Measurements from ENCODE around the gene HS1BP3. TPM values are rescaled to one million over a fixed set of nuclear protein-coding genes. Genes with fewer than 3 reads are reported as not detected.

HS1BP3 gene
- total RNA-seq, 1 donor: 25.9 TPM

- TF ChIP-seq, protein P1, sequence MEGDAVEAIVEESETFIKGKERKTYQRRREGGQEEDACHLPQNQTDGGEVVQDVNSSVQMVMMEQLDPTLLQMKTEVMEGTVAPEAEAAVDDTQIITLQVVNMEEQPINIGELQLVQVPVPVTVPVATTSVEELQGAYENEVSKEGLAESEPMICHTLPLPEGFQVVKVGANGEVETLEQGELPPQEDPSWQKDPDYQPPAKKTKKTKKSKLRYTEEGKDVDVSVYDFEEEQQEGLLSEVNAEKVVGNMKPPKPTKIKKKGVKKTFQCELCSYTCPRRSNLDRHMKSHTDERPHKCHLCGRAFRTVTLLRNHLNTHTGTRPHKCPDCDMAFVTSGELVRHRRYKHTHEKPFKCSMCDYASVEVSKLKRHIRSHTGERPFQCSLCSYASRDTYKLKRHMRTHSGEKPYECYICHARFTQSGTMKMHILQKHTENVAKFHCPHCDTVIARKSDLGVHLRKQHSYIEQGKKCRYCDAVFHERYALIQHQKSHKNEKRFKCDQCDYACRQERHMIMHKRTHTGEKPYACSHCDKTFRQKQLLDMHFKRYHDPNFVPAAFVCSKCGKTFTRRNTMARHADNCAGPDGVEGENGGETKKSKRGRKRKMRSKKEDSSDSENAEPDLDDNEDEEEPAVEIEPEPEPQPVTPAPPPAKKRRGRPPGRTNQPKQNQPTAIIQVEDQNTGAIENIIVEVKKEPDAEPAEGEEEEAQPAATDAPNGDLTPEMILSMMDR (IDR thresholded peaks at IDR 0.05; ENCODE audit: insufficient read depth, low read depth, low read length): no peak
- H3K4me3 ChIP-seq (ENCODE audit: low read depth, low read length): no peak overlapping the region
- no peak for DNase-seq (ENCODE audit: low read depth)
Measured at GRCh38 chr2:20627712-20628380, 23.1 kb downstream of the HS1BP3 start.

GRCh38 chr2:20626698-20627513, 24.0 kb downstream of the HS1BP3 start:
- DNase-seq (ENCODE audit: low read depth): no peak
- TF ChIP-seq, protein P1 (IDR thresholded peaks at IDR 0.05; ENCODE audit: insufficient read depth, low read depth, low read length): no peak
- no peak overlapping the region for H3K4me3 ChIP-seq (ENCODE audit: low read depth, low read length)

GRCh38 chr2:20626392-20626697, 24.6 kb downstream of the HS1BP3 start:
- DNase-seq (ENCODE audit: low read depth): no peak
- no peak overlapping the region for H3K4me3 ChIP-seq (ENCODE audit: low read depth, low read length)
- TF ChIP-seq, protein P1 (IDR thresholded peaks at IDR 0.05; ENCODE audit: insufficient read depth, low read depth, low read length): no peak

DNA sequence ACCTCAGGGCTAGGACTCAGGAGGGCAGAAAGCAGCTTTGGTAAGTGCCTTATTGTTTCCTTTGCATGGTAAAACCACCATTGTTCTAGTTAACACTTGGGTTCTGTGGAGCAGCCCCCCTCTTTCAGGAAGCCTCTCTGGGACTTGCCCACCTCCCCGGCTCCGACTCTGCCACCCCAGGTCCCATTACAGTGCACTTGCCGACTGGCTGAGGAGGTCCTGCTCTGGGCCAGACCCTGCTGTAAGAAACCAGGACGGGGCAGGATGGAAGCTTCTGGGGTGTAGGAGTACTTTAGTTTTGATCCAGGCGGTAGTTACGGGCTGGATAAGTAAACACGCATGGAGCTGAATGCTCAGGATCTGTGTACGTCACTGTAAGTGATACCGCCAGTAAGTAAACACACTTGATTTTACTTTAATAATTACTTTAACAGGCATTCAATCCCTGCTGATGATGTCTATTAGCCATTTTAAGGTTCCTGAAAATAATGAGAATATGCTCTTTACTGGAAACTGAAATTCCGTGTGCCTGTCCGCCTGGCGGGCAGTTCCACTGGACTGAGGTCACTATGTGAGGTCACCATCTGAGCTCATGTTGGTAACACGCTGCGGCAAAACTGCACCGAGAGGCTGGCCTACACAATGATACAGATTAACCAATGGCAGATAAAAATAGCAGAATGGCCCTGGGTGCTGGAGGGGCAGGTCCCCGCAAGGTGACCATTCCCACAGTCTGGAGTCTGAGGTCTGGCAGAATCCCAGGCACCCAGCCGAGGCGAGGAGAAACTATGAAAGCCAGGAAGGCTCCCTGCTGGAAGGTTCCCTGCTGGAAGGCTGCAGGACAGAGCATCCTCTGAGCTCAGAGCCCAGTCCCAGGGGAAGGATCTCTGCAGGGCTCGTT, 25.2 kb downstream of the HS1BP3 start:
- no peak overlapping the region for H3K4me3 ChIP-seq (ENCODE audit: low read depth, low read length)
- TF ChIP-seq, protein P1 (IDR thresholded peaks at IDR 0.05; ENCODE audit: insufficient read depth, low read depth, low read length): no peak
- DNase-seq (ENCODE audit: low read depth): no peak

GRCh38 chr2:20624884-20625485, 25.9 kb downstream of the HS1BP3 start:
- no peak for DNase-seq (ENCODE audit: low read depth)

More at GRCh38 chr2:20624884-20625485, 25.9 kb downstream of the HS1BP3 start:
- TF ChIP-seq, protein P1 (IDR thresholded peaks at IDR 0.05; ENCODE audit: insufficient read depth, low read depth, low read length): no peak
- H3K4me3 ChIP-seq (ENCODE audit: low read depth, low read length): no peak overlapping the region
